GM21390 (cell line): ENCODE results near the gene OR10G6.
"Not testable (repeated sequence)": the region's sequence is repeated elsewhere in the genome, so short reads cannot be mapped to it uniquely, and the experiment has no call there.

ENCODE experiments used
- ATAC-seq: cut with Tn5 transposase; IDR thresholded peaks from one replicate; pipeline ENCODE4 v1.9.1; 2021; ENCODE audit not compliant: unreplicated experiment

The OR10G6 gene, protein sequence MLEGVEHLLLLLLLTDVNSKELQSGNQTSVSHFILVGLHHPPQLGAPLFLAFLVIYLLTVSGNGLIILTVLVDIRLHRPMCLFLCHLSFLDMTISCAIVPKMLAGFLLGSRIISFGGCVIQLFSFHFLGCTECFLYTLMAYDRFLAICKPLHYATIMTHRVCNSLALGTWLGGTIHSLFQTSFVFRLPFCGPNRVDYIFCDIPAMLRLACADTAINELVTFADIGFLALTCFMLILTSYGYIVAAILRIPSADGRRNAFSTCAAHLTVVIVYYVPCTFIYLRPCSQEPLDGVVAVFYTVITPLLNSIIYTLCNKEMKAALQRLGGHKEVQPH

DNA sequence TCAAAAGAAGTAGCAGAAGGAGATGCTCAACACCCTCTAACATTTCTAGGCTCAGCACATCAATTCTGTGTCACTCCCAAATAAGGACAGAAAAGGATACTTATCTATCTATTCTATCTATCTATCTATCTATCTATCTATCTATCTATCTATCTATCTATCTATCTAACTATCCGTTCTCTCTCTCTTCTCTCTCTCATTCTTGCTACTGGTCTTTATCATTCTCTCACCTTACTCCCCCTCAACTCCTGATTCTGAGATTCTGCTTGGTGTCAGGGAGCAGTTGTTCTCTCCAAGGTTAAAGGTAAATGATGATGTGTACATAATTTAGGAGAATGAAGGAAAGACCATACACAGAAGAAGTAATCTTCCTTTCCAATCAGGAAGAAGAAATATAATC lies at the start of gene OR10G6:
Gene OR10G6 (minus strand): TSS at position 43 of the 400 bp plus-strand sequence. CDS start 0 bp downstream, at position 43.
- no peak for ATAC-seq

DNA sequence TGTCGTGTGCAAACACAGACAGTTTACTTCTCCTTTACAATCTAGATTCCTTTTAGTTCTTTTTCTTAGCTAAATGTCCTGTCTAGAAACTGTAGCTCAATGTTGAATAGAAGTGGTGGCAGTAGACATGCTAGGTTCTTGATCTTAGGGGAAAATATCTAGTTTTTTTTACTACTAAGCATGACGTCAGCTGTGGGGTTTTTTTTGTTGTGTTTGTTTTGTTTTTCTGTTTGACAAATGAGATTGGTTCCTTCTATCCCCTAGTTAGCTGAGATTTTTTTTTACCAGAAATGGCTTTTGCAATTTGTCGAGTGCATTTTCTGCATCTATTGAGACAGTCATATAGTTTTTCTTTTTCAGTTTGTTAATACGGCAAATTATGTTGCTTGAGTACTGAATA lies 48.5 kb upstream of the OR10G6 start:
- no peak for ATAC-seq

DNA sequence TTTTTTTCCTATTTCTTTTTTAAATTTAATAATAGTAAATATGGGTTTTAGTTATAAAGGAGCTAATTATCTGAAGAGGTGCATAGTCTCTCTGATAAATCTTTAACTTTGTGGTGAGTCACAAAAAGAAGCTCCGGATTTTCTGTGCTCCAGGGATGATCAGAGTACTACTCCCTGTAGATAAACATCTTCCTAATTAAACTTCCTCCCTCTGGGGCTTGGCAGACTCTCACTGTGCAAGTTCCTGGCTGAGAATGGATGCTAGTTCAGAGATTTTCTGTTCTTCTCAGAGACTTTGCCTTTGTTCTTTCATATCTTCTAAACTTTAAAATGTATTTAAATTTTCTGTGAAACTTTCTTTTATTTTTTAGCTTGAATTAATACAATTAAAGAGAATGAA lies 46.3 kb upstream of the OR10G6 start, which contains the start of gene OR10G7:
Gene OR10G7 (minus strand): TSS at position 72 of the 400 bp plus-strand sequence. CDS start 2,324 bp downstream, outside the sequence.
- ATAC-seq: no peak

DNA sequence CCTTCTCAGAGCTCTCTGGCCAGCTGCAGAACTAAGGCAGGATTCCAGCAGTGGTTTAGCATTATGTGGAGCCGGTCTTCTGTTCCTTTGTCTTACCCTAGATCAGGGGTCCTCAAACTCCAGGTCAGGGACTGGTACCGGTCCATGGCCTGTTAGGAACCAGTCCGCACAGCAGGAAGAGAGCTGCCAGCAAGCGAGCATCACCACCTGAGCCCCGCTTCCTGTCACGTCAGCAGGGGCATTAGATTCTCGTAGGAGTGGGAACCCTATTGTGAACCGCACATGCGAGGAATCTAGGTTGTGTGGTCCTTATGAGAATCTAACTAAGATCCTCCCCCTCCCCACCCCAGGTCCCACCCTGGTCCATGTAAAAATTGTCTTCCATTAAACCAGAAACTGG lies 44.6 kb upstream of the OR10G6 start:
- no peak for ATAC-seq

DNA sequence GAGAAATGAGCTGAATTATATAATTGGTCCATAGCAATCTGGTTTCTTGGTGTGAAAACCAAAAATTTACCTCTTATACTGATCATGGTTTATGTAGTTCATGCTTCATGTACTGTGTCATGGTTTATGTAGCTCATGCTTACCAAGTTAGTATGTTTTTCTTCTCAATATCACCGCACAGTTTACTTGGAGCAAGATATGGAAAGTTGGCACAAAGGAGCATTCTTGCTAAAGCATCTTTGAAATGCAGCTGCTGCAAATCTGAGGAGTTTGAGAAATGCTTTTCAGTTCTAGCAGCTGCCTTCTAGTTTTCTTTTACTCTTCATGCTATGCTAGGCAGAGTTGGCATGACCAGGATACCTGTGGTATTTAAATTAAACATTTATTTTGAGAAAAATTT lies 41.7 kb upstream of the OR10G6 start:
- no peak for ATAC-seq

DNA sequence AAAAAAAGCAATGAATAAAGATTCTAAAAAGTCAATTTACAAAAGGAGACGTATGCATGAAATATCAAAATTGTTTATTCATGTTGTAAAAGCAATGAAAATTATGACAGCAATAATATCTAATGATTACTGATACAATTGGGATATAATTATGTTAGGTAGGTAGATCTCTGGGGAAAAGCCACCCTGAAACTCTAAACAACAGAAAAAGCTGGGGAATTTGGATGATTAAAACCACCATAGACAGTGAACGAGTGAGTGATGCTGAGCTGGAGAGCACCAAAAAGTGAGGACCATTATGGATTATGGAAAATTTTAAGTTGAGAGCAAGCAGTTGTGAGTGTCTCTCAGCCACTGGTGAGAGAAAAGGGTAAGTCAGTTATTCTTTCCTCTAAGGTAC lies 31.5 kb upstream of the OR10G6 start, which contains the start of gene OR10G8:
Gene OR10G8 (plus strand): TSS at position 301 of the 400 bp plus-strand sequence. CDS start 2,825 bp downstream, outside the sequence.
- ATAC-seq: no peak

DNA sequence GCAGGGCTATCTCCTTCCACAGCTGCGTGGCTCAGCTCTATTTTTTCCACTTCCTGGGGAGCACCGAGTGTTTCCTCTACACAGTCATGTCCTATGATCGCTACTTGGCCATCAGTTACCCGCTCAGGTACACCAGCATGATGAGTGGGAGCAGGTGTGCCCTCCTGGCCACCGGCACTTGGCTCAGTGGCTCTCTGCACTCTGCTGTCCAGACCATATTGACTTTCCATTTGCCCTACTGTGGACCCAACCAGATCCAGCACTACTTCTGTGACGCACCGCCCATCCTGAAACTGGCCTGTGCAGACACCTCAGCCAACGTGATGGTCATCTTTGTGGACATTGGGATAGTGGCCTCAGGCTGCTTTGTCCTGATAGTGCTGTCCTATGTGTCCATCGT lies 20.9 kb upstream of the OR10G6 start:
- not testable (repeated sequence) for ATAC-seq

DNA sequence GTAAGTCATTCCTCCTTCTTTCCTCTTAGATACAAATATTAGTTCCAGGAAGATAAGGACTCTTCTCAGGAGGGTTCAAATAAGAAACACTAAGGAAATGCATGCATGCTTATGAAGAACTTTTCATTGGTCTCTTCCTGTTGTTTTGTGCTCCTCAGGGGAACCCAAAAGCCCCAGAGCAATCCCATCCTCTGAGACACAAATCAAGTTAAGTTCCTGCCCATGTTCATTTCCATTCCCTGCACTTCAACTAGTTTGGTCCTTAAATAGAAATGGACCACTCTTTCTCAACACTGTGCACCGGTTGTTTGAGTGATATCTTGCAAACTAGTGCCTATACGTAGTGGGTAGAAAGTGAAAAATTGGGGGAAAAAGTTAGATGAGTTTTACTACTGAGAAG lies 17.7 kb upstream of the OR10G6 start, which contains the start of gene OR10G4:
Gene OR10G4 (plus strand): TSS at position 301 of the 400 bp plus-strand sequence. CDS start 2,578 bp downstream, outside the sequence.
- ATAC-seq: no peak

DNA sequence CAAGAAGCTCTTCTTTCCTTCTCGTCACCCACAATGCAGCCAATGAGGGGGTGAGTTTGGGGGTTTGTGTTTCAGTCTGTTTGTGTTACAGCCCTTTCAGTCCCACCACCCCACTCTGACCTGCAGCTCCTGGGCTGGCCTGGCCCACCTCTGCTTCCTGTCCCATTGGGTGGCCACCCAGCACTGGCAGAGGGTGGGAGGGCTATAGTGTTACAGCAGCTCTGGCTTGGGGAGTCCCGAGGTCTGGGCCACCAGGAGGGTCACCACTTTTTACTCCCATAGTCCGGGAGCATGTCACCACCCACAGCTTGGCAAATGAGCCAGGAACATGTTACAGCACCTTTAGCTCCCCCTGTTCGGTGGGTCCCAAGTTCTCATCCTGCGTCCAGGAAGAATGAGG lies 15.7 kb downstream of the OR10G6 start:
- ATAC-seq: no peak

DNA sequence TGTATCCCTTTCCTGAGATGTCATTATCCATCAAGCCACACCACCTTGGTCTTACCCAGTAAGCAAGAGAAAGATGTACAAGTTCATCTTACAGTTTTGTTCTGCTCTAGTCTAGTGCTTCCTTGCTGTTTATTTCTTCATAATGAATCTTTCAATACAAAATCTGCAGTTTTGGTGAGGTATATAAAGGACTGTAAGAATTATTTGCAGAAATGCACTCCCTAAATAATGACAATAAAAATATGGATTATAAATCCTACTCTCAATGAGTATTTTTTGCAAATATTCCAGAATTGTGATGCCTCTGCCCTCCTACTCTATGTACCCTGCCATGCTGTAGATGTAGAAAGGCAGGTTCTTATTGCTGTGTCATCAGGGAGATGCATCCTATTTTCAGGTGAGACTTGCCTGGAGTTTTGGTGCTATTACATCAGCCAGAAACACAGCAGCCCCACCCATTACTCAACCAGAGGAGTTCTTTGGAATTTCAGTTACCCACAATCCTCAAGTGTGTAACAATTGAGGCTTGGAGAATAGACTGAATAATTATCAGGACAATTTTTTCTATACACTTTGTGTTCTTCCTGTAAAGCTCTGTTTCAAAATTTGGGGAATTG lies 17.1 kb downstream of the OR10G6 start, which contains the start of gene OR10S1:
Gene OR10S1 (minus strand): TSS at position 51 of the 617 bp plus-strand sequence. CDS start 117 bp downstream, outside the sequence.
- no peak for ATAC-seq

DNA sequence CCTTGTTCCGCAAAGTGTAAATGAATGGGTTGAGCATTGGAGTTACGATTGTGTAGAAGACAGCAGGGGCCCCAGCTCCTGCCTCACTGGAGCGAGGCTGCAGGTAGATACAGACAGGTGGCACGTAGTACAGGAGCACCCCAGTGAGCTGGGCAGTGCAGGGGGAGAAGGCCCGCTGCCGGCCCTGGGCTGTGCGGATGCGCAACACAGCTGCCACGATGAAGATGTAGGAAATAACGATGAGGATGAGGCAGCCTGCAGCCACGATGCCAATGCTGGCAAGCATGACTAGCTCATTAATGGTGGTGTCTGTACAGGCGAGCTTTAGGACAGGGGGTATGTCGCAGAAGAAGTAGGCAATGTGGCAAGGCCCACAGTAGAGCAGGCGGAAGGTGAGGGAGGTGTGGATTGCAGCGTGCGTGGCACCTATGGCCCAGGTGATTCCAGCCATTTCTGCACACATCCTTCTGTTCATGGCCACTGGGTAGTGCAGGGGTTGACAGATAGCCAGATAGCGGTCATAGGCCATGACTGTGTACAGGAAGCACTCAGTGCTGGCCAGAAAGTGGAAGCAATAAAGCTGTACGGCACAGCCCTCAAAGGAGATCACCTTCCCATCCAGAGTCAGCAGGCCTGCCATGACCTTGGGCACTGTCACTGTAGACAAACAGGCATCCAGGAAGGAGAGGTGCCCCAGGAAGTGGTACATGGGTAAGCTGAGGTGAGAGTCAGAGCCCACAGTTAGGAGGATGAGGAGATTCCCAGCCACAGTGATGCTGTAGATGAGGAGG lies 18.0 kb downstream of the OR10G6 start:
- no peak for ATAC-seq

DNA sequence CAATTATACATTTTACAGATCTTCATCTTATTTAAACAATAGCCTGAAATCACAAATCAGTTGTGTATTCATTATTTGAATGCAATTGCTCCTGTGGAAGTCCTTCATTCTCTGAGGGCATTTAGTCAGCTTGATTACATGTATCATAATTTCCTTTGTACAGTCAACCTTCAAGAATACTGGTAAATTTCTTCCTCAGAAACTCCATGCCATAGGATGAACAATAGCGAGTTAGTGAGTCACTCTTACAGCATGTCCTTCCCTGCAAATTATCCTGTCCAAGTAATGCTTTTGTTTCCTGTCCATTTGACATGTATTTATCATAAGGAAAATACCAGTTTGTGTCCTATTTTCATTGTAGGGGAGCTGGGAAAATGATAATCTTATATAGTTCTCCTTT lies 21.1 kb downstream of the OR10G6 start:
- no peak for ATAC-seq

DNA sequence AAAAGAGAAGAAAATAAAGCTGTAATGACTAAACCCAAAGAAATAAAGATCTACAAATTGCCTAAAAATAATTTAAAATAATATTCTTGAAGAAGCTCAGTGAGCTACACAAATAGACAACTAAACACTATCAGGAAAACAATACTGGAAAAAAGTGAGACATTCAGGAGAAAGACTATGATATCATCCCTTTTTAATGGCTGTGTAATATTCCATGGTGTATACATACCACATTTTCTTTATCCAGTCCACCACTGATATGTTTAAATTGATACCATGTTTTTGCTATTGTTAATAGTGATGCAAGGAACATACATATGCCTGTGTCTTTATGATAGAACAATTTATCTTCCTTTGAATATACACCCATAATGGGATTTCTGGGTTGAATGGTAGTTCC lies 38.2 kb downstream of the OR10G6 start:
- no peak for ATAC-seq

DNA sequence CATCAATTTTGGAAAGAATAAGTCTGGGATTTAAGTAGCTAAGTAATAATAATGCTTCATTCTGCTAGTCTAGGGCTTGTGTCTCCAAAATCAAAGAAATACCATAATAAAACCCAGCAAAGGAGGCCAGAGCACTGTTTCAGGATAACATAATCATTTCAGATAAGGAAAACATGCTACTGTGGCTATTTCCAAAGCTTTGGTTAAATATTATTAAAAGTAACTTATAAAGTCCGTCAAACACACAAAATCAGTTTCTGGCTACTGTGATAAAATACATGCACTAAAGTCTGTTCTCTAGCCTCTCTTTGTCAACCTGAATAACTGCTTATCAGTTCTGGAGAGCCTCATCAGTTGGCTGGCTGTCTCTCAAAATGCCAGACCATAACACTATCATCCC lies 49.8 kb downstream of the OR10G6 start:
- ATAC-seq: no peak
